ENCODE measurements around the gene LARGE2.
"Not testable (repeated sequence)": the region's sequence is repeated elsewhere in the genome, so short reads cannot be mapped to it uniquely, and the experiment has no call there.

The LARGE2 gene

GRCh38 chr11:45896422-45896984, 26.0 kb upstream of the LARGE2 start:
- DNase-seq = no peak

- DNase-seq = no peak
Observed at GRCh38 chr11:45897556-45897955, 24.9 kb upstream of the LARGE2 start.

DNA sequence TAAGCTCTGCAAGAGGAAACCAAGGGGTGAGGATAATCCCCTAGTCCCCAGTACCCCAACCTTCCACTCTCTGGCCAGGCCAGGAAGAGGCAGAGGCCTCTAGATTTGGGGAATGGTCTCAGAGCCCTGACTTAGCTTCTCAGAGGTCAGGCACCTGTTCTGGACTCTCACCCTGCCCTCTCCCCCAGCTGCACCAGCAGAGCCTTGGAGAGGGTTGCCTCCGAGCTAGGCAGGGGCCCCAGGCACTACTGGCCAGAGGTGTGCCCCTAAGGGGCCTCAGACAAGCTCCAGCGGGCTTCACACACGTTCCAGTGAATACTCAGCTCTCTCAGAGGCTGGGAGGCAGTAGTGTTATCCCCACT, 23.4 kb upstream of the LARGE2 start:
- DNase-seq = no peak

- peak; percentile 67 to 72 for DNase-seq
Observed at GRCh38 chr11:45899448-45900174, 22.8 kb upstream of the LARGE2 start.

DNA sequence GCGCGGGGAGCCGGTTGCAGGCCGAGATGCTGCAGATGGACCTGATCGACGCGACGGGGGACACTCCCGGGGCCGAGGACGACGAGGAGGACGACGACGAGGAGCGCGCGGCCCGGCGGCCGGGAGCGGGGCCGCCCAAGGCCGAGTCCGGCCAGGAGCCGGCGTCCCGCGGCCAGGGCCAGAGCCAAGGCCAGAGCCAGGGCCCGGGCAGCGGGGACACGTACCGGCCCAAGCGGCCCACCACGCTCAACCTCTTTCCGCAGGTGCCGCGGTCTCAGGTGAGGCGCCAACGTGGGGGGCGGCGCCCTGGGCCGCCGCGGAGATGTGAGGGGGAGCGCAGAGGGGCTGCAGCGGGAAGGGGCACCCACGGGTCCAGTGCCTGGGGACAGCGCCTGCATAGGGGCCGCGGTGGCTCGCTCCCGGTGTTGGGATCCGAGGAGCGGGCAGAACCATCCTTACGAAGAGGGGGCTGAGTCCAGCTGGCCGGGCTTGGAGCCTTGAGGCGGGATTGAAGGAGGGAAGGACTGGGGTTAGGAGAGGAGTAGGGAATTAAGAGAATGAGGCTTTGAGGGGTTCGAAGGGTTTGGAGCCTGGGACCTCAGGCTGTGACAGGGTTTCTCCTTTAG, 22.2 kb upstream of the LARGE2 start:
- DNase-seq = not testable (repeated sequence)

GRCh38 chr11:45900916-45901617, 21.4 kb upstream of the LARGE2 start:
- DNase-seq = no peak

GRCh38 chr11:45901626-45902025, 20.8 kb upstream of the LARGE2 start:
- DNase-seq = no peak

- no peak for DNase-seq
Observed at GRCh38 chr11:45902452-45903380, 19.7 kb upstream of the LARGE2 start.

DNA sequence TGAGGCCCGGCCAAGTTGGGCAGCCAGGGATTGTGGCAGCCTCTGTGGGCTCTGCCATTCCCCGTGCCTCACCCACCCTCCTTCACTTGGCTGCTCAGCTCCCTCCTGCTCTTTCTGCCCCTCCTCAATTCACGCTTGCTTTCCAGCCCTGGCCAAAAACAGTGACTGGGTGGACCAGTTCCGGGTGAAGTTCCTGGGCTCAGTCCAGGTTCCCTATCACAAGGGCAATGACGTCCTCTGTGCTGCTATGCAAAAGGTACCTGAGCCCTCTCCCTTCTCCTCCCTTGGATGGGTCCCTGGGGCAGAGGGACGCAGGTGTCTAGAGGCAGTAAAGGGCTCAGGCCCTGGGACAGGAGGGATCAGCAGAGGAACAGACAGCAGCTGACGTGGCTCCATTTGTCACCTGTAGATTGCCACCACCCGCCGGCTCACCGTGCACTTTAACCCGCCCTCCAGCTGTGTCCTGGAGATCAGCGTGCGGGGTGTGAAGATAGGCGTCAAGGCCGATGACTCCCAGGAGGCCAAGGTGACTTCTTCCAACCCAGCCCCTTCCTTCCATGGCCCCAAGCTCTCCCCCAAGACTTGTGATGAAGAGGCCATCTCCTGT, 18.0 kb upstream of the LARGE2 start:
- DNase-seq = no peak

DNA sequence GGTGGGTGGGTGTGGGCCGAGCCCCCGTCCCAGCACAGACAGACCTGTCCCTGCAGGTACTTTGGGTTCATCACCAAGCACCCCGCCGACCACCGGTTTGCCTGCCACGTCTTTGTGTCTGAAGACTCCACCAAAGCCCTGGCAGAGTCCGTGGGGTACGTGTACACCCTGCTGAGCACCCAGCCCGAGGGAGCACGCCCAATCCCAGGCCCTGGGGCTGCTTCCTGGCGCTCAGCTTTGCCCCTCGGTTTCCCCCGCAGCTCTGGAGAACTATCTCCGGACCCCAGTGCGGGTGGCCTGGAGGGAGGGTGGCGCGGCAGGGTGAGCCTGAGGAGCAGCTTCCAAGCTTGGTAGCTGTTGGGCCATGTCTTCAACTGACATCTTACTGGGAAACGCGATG, 17.4 kb upstream of the LARGE2 start:
- no peak for DNase-seq

- DNase-seq = not testable (repeated sequence)
Observed at GRCh38 chr11:45905576-45905975, 16.9 kb upstream of the LARGE2 start.

DNA sequence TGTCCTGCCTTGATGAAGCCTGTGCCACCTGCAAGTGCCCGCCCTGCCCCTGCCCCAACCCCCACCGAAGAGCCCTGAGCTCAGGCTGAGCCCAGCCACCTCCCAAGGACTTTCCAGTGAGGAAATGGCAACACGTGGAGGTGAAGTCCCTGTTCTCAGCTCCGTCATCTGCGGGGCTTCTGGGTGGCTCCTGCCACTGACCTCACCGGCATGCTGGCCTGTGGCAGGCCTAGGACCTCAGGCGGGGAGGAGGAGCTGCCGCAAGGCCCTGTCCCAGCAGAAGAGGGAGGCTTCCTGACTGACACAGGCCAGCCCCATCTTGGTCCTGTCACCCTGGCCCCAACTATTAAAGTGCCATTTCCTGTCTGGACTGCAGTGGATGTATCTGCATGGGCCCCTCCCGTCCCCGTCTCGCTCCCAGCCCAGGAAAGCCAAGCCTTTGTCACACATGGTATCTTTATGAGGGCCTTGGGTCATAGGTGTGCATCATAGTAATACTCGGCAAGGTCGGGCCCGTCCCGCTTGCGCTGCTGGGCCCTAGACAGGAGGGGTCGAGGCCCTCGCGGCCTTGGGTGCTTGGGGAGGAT, 16.3 kb upstream of the LARGE2 start:
- DNase-seq = no peak

GRCh38 chr11:45906965-45907611, 15.4 kb upstream of the LARGE2 start, which contains the start of gene FREY1:
TSS of gene FREY1 (minus strand) at chr11:45907271. CDS start at chr11:45907245, 26 bp downstream.
- DNase-seq = no peak

- DNase-seq = no peak
Observed at GRCh38 chr11:45907911-45908370, 14.5 kb upstream of the LARGE2 start.

- DNase-seq = no peak
Observed at GRCh38 chr11:45909594-45910475, 12.6 kb upstream of the LARGE2 start.

DNA sequence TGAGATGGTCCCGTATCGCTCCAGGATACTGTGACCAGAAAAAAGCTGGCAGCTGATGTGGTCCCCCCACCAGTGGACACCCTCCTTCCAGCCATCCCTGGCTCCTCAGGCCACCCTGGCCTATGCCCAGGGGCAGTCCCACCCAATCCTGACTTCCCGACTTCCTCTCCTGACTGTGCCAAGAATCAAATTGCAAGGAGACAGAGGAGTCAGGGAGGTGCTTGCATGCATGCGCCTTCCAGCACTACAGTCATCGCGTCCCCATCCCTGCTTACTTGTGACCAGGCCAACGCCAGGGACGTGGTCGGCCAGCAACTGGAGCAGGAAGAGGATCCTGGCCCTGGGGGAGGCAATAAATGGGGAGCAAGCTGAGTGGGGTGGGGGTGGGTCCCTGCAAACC, 11.8 kb upstream of the LARGE2 start:
- no peak for DNase-seq

- DNase-seq = no peak
Observed at GRCh38 chr11:45913514-45913913, 8.9 kb upstream of the LARGE2 start.

- no peak for DNase-seq
Observed at GRCh38 chr11:45913942-45914635, 8.4 kb upstream of the LARGE2 start.

DNA sequence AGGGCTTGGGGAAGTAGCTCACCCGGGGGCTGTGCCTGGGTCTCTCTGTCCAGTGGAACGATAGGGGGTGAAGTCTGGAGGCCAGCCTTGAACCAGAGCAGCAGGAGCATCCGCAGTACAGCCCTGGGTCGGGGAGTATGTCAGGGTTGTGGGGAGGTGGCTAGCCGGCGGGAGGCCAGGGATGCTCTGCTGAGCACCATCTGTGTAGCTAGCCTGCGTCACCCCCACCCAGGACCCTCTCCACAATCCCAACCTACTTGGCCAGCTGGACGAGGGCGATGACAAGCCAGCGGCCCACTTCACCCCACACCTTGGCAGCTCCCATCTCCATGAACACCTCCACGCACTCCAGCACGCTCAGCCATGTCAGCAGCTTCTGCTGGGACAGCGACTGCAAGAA, 7.0 kb upstream of the LARGE2 start:
- DNase-seq = no peak

DNA sequence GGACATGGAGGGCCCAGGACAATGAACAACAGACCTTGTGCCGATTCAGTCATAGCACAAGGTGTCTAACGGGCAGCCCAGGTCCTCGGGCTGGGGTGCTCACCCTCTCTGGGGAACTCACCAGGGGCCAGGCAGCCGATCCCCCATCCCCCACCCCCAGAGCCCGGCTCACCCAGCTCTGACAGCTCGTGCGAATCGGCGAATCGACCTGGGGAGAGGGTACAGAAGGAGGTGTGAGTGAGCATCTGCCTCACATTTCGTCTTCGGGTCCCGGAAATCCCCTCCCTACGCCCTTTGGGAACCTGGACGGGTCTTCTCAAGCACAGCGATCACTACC, 5.2 kb upstream of the LARGE2 start:
- no peak for DNase-seq
